Glomerular visceral epithelial cell (primary cell): Measurements from ENCODE around the gene SLITRK6.
A peak's percentile ranks its signal among the peaks of the same experiment; 100 is the strongest.
"Not testable (repeated sequence)": the region's sequence is repeated elsewhere in the genome, so short reads cannot be mapped to it uniquely, and the experiment has no call there.

Source experiments
- DNase-seq: peaks from one replicate; pipeline ENCODE4 v3.0.0-alpha.2; 2016; ENCODE audit errors: extremely low spot score

The SLITRK6 gene

GRCh38 chr13:85799097-85799582 lies at the start of gene SLITRK6:
TSS of gene SLITRK6 (minus strand) at chr13:85799419. CDS start at chr13:85796508, 2,911 bp downstream.
- peak; percentile 36 for DNase-seq

DNA sequence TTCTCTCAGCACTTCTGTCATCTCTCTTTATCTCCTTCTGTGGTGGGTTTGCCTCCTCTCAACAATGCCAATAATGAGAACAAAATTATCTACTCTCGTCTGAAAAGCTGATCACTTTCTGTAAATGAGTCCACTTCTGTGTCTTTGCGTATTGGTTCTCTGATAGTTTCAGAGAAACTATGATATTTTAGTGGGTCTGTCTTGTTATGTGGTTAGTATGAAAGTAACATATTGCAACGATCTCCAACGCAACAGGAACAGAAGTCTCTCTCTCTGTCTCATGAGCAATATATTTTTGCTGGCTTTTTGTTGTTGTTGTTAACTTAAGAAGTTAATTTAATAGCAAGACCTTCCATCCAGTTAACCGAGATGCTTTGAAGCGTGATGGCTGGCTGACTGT lies 47.8 kb upstream of the SLITRK6 start:
- no peak for DNase-seq

DNA sequence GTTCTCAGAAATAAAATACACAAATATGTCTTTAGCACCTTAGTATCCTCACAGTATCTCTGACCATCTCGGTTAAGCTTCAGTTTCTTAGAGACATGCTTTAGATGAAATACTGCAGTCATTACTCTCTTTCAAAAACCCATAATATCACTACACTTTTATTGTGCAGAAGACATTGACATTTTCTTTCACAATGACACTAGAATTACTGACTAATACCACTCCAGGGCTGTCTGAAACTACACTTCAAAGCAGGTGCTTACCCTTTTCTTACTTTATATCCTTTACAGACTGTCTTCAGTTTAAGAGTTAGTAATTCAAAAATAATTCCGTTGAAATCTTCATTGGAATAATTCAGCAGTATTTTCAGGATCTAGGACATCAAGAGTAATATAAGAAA lies 42.2 kb upstream of the SLITRK6 start:
- DNase-seq = no peak

DNA sequence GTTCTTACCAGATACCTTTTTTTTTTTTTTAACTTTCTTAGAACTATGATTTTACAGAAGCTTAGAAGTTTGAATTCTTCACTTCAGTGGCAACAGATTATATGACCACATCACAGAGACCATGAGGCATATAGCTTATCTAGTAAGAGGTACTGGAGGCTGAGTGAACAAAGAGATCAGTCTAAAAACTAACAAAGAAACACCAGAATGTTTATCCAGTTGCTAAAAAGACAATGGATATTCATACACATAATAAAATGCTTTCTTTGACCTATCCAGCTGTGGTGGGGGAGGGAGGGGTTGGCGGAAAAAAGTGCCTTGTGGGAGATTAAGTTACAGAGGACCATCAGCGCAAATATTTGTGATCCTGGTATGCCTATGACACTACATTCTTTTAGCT lies 34.7 kb upstream of the SLITRK6 start:
- DNase-seq = no peak

DNA sequence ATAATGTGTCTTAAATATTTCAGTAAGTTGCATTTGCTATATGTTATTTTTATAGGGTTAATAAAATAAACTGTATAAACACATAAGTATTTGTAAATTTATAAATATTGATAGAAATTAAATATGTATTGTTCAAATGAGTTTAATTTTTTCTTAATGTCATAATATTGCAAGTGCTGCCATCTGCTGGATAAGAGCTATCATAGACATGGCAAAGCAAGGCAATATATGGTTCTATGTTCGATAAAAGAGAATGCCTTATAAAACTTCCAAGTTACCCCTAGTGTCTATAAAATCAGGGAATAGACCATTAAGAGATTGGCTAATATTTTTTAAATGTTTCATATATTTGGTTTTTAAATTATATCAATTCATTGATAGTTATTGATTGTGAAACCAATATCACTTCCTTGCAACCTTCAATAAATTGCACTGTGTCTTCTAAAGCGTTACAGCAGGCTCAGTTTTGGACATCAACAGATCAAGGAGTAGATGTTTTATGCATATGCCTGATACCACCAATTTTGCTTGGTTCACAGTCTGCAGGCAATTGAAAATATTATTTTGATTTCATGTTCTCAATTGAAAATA lies 29.0 kb upstream of the SLITRK6 start:
- peak; percentile 14 for DNase-seq

GRCh38 chr13:85825454-85825853 lies 26.2 kb upstream of the SLITRK6 start:
- peak; percentile 2 for DNase-seq

- no peak for DNase-seq
These were observed 24.6 kb upstream of the SLITRK6 start for GRCh38 chr13:85823832-85824231.

DNA sequence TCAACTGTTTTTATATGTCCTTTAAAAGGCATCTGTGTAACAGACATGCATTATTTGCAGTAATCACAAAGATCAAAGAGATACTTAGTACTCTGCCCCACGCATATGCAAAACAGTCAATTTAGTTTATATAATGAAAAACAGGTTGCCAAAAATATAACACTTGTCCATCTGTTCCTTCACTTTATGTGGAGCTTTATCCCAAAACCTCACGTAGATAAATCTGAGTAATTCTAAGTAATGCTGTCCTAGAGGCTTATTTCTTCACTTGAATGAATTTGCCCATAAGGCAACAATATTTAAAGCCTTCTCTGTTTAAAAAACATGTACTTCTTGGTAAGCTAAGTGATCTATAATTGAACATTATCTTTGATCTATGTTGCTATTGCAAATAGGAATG lies 20.3 kb upstream of the SLITRK6 start:
- no peak for DNase-seq

DNA sequence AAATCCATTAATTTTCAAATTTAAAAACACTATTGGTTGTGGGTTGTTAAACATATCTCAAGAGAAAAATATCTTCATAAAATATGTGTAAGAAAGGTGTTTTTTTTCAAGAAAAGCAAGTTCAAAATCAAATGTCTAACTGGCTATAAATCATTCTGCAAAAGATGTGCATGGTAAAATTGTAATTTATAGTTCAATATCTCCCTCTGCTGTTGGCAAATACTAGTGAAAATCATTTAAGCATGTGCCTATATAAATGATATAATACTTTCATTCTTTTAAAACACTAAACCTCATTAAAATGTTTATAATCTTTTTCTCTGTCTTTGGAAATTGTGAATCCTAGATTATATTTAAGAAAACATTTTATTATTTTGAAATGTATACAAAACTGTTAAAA lies 17.2 kb upstream of the SLITRK6 start:
- no peak for DNase-seq

- DNase-seq = no peak
These were observed 13.1 kb upstream of the SLITRK6 start for GRCh38 chr13:85812282-85812681.

DNA sequence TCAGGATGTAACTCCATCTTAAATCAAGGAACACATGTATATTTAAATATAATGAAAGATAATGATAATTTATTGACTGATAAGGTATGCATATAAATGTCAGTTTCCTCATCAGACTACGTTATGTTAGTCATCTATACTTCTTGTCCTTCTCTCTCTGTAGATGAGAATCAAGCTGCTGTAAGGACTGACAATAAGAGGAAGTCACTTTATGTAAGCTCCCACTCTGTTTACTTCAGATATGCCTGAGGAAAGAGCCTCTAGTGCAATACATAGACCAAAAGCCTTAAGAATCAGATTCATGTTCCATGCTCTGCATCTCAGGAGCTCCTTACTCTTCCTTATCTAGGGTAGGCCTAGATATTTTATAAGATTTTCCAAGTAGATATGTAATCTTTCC lies 9.6 kb upstream of the SLITRK6 start:
- DNase-seq = no peak

GRCh38 chr13:85806553-85807175 lies 7.4 kb upstream of the SLITRK6 start:
- peak; percentile 50 for DNase-seq

- DNase-seq = no peak
These were observed 663 bp downstream of the SLITRK6 start for GRCh38 chr13:85798556-85798955.

DNA sequence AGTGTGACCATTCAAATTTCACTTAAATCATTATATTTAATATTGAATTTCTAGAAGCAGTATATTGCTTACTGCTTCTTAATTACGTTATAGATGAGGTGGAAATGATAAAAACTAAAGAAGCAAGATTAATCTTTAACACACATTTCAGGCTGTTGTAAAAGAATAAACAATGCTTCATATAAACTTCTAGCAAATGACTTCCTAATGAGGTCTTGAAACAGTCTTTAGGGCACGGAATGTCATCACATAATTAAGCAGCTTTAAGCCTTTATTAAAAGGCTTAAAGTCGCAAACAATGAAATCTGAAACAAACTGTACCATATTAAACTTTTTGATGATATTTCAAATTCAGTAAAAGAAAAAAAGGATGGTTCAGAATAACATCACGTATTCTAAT lies 1.9 kb downstream of the SLITRK6 start:
- DNase-seq = no peak

DNA sequence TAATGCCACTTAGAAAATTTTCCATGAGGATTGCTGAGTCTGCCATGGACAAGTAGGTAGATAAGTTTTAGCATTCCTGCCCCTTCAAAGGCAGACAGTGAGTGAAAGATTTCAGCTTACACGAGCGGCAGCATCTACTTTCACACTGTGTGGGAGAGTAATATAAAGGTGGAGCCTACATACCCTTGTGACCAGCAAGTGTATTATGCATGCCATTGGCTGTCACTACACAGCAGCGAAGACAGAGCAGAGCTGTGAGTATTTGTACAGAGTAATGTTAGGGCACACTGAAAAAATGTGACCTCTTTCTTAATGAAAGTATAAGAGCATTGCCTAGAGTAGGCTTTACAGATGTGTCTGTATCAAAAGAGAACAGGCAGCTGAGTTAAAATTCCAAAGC lies 14.0 kb downstream of the SLITRK6 start:
- no peak for DNase-seq

DNA sequence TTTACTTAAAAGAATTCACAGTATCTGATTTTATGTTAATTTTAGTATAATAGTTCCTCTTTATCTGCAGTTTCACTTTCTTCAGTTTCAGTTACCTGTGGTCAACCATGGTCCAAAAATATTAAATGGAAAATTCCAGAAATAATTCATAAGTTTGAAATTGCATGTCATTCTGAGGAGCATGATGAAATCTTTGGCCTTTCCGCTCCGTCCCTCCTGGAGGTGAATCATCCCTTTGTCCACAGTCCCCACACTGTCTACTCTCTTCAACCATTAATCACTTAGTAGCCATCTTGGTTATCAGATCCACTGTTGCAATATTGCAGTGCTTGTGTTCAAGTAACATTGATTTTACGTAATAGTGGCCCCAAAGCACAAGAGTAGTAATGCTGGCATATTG lies 26.9 kb downstream of the SLITRK6 start:
- DNase-seq = peak; percentile 31

GRCh38 chr13:85771856-85772255 lies 27.4 kb downstream of the SLITRK6 start:
- no peak for DNase-seq

- DNase-seq = no peak
These were observed 30.3 kb downstream of the SLITRK6 start for GRCh38 chr13:85768946-85769345.

GRCh38 chr13:85755123-85755522 lies 44.1 kb downstream of the SLITRK6 start:
- no peak for DNase-seq

DNA sequence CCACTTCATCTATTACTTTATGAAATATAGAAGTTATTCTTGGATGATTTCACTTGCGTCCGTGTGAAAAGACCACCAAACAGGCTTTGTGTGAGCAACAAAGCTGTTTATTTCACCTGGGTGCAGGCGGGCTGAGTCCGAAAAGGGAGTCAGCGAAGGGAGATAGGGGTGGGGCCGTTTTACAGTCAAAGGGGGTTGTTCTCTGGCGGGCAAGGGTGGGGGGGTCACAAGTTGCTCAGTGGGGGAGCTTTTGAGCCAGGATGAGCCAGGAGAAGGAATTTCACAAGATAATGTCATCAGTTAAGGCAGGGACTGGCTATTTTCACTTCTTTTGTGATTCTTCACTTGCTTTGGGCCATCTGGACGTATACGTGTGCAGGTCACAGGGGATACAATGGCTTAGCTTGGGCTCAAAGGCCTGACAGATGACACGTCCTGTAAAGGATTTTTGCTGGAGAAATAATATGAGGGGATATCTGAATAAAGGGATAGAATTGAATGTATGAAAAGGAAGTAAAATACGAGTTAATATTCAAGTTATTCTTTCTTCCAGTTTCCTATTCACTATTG lies 55.9 kb downstream of the SLITRK6 start:
- DNase-seq = not testable (repeated sequence)
